Peyer's patch (tissue), 4 donors: ENCODE results near the gene NXPH2.

Experiments
- POLR2A ChIP-seq, 2 donors: fragments of 450-650 bp; IDR thresholded peaks; one replicate each; pipeline ENCODE4 v1.5.1; 2017; ENCODE audit warnings: antibody characterized with exemption in 2 of 2, mild to moderate bottlenecking in 2 of 2, moderate library complexity in 2 of 2
- TF ChIP-seq, protein P1 (sequence below), 6 experiments: fragments of 450-650 bp in 4 of 6; fragments of 200-600 bp in 2 of 6; sonication (generic) in 1 of 6; IDR thresholded peaks; one replicate each; pipeline ENCODE4 v1.5.1; 2017 to 2019; ENCODE audit warnings: antibody characterized with exemption in 6 of 6, mild to moderate bottlenecking in 3 of 6, moderate library complexity in 1 of 6

DNA sequence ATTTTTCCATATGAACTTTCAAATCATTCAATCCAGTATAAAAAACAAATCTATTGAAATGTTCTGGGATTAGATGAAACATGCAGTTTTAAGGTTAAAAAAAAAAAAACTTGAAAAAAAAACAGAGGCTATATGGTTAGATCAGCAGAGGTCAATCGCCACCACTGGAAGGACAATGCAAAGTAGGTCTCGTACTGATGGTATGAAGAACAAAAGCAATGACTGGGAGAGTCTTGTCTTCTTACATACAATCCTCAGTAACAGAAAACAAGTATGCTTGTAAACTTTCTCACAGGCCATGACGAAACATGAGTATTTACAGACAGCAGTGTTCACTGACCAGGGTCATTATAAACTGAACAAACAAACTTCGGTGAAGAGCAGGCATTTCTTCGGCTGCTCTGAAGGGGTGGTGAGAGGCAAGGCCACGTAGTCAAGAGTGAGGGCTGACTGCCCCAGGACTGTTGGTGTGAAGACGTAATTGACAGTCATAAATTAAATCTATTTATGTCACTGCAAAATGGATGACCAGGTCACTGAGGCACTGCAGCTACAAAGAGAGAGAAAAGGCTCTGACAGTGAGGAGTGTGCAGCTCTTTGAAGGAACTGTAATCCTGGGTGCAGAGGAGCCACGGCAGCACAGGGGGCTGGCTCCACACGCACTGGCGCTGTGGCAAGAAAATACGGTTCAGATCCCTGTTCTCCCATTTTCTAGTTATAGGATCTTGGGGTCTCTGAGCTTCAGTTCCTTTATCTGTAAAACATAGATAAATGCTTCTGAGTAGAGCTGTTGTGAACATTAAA lies 60.0 kb downstream of the NXPH2 start:
- no peak for TF ChIP-seq POLR2A (IDR thresholded peaks at IDR 0.05)
- TF ChIP-seq, protein P1, sequence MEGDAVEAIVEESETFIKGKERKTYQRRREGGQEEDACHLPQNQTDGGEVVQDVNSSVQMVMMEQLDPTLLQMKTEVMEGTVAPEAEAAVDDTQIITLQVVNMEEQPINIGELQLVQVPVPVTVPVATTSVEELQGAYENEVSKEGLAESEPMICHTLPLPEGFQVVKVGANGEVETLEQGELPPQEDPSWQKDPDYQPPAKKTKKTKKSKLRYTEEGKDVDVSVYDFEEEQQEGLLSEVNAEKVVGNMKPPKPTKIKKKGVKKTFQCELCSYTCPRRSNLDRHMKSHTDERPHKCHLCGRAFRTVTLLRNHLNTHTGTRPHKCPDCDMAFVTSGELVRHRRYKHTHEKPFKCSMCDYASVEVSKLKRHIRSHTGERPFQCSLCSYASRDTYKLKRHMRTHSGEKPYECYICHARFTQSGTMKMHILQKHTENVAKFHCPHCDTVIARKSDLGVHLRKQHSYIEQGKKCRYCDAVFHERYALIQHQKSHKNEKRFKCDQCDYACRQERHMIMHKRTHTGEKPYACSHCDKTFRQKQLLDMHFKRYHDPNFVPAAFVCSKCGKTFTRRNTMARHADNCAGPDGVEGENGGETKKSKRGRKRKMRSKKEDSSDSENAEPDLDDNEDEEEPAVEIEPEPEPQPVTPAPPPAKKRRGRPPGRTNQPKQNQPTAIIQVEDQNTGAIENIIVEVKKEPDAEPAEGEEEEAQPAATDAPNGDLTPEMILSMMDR (IDR thresholded peaks at IDR 0.05), result no peak
